ENCODE data around the gene NDUFV3.
"Not testable (repeated sequence)": the region's sequence is repeated elsewhere in the genome, so short reads cannot be mapped to it uniquely, and the experiment has no call there.

DNA sequence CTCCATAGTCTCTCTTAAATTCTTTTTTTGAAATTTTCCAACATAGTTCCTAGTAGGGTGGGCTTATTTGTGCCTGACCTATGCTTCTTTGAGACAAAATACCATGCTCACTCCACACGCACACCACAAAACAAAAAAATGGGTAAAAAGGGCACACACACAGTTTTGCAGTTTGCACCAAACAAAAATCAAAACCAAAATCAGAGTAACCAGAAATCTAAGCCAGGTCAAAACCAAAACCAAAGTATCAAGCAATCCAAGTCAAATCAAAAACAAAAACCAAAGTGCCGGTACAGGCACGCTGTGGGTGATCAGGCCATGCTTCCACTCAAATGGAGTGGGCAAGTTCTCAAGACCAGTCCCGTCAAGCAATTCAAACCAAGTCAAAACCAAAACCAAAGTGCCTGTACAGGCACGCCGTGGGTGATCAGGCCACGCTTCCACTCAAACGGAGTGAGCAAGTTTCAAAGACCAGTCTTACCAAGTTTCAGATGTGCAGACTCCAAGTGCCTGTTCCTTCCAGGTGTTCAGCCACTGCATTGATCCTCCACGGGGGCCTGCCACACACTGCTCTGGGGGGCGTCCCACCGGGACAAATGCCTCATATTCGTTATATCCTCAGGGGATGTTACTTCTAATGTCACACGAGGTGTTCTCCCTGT, 56.1 kb downstream of the NDUFV3 start:
- TF ChIP-seq, protein P1, sequence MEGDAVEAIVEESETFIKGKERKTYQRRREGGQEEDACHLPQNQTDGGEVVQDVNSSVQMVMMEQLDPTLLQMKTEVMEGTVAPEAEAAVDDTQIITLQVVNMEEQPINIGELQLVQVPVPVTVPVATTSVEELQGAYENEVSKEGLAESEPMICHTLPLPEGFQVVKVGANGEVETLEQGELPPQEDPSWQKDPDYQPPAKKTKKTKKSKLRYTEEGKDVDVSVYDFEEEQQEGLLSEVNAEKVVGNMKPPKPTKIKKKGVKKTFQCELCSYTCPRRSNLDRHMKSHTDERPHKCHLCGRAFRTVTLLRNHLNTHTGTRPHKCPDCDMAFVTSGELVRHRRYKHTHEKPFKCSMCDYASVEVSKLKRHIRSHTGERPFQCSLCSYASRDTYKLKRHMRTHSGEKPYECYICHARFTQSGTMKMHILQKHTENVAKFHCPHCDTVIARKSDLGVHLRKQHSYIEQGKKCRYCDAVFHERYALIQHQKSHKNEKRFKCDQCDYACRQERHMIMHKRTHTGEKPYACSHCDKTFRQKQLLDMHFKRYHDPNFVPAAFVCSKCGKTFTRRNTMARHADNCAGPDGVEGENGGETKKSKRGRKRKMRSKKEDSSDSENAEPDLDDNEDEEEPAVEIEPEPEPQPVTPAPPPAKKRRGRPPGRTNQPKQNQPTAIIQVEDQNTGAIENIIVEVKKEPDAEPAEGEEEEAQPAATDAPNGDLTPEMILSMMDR (CRISPR knock-in tag; IDR thresholded peaks at IDR 0.05): not testable (repeated sequence)
- TF ChIP-seq ZFX (CRISPR knock-in tag; IDR thresholded peaks at IDR 0.05; ENCODE audit: low read depth); POLR2G (IDR thresholded peaks at IDR 0.05; ENCODE audit: low read depth, low read length); HCFC1 (IDR thresholded peaks at IDR 0.05; ENCODE audit: low read depth, low read length); FOXA1 (IDR thresholded peaks at IDR 0.05); FOXA1 (CRISPR knock-in tag; IDR thresholded peaks at IDR 0.05); ZSCAN22 (CRISPR knock-in tag; IDR thresholded peaks at IDR 0.05); ZNF432 (CRISPR knock-in tag; IDR thresholded peaks at IDR 0.05; ENCODE audit: borderline replicate concordance); SIN3A (IDR thresholded peaks at IDR 0.05; ENCODE audit: borderline replicate concordance, low read depth, low read length); MYC (CRISPR knock-in tag; IDR thresholded peaks at IDR 0.05; ENCODE audit: borderline replicate concordance): not testable (repeated sequence)
- TF ChIP-seq, protein P2, sequence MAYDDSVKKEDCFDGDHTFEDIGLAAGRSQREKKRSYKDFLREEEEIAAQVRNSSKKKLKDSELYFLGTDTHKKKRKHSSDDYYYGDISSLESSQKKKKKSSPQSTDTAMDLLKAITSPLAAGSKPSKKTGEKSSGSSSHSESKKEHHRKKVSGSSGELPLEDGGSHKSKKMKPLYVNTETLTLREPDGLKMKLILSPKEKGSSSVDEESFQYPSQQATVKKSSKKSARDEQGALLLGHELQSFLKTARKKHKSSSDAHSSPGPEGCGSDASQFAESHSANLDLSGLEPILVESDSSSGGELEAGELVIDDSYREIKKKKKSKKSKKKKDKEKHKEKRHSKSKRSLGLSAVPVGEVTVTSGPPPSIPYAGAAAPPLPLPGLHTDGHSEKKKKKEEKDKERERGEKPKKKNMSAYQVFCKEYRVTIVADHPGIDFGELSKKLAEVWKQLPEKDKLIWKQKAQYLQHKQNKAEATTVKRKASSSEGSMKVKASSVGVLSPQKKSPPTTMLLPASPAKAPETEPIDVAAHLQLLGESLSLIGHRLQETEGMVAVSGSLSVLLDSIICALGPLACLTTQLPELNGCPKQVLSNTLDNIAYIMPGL (CRISPR knock-in tag; IDR thresholded peaks at IDR 0.05; ENCODE audit: borderline replicate concordance in 1 of 2, low read depth in 1 of 2): not testable (repeated sequence)
